HS-27A (cell line): Measurements from ENCODE around the gene BNC2.

Experiments
- DNase-seq: peaks from one replicate; pipeline ENCODE4 v3.0.0-alpha.2; 2012; ENCODE audit warnings: low read depth, missing footprints

BNC2 gene

GRCh38 chr9:16673171-16673570 lies 197.3 kb downstream of the BNC2 start:
- DNase-seq: no peak

GRCh38 chr9:16672501-16672900 lies 198.0 kb downstream of the BNC2 start:
- no peak for DNase-seq

- DNase-seq: no peak
Measured at GRCh38 chr9:16671591-16672137, 198.8 kb downstream of the BNC2 start.

GRCh38 chr9:16670791-16671190 lies 199.7 kb downstream of the BNC2 start:
- DNase-seq: no peak

- DNase-seq: no peak
Measured at GRCh38 chr9:16668734-16669295, 201.7 kb downstream of the BNC2 start.

GRCh38 chr9:16664211-16664610 lies 206.3 kb downstream of the BNC2 start:
- no peak for DNase-seq

GRCh38 chr9:16661816-16662215 lies 208.7 kb downstream of the BNC2 start:
- no peak for DNase-seq

GRCh38 chr9:16659096-16659495 lies 211.4 kb downstream of the BNC2 start:
- no peak for DNase-seq

- DNase-seq: no peak
Measured at GRCh38 chr9:16656432-16657169, 213.9 kb downstream of the BNC2 start.

- DNase-seq: no peak
Measured at GRCh38 chr9:16654596-16655126, 215.8 kb downstream of the BNC2 start.

GRCh38 chr9:16653491-16654399 lies 216.7 kb downstream of the BNC2 start:
- DNase-seq: no peak

GRCh38 chr9:16652582-16652981 lies 217.9 kb downstream of the BNC2 start:
- DNase-seq: no peak

- DNase-seq: no peak
Measured at GRCh38 chr9:16651446-16651964, 219.0 kb downstream of the BNC2 start.

GRCh38 chr9:16645970-16646369 lies 224.5 kb downstream of the BNC2 start:
- no peak for DNase-seq

GRCh38 chr9:16642421-16643109 lies 227.9 kb downstream of the BNC2 start:
- DNase-seq: no peak

- no peak for DNase-seq
Measured at GRCh38 chr9:16640649-16641048, 229.8 kb downstream of the BNC2 start.

GRCh38 chr9:16639644-16640043 lies 230.8 kb downstream of the BNC2 start:
- DNase-seq: no peak

GRCh38 chr9:16637911-16638310 lies 232.6 kb downstream of the BNC2 start:
- DNase-seq: no peak

GRCh38 chr9:16637218-16637617 lies 233.3 kb downstream of the BNC2 start:
- no peak for DNase-seq

GRCh38 chr9:16633794-16634193 lies 236.7 kb downstream of the BNC2 start:
- DNase-seq: no peak

GRCh38 chr9:16628413-16628812 lies 242.1 kb downstream of the BNC2 start:
- DNase-seq: no peak
